ENCODE data around the gene CTSG. TPM values are rescaled to one million over a fixed set of nuclear protein-coding genes. Genes with fewer than 3 reads are reported as not detected.
"Not testable (repeated sequence)": the region's sequence is repeated elsewhere in the genome, so short reads cannot be mapped to it uniquely, and the experiment has no call there.

Gene CTSG
- polyA plus RNA-seq, 3 donors, result 0.18 to 0.93 (median 0.42) TPM

DNA sequence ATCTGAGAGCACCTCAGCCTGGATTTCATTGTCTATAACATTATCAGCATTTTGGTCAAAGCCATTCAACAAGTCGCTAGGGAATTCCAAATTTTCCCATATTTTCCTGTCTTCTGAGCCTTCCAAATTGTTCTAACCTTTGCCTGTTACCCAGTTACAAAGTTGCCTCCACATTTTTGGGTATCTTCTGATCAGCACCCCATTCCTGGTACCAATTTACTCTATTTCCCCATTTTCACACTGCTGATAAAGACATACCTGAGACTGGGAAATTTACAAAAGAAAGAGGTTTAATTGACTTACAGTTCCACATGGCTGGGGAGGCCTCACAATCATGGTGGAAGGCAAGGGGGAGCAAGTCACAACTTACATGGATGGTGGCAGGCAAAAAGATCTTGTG, 27.0 kb downstream of the CTSG start:
- not testable (repeated sequence) for DNase-seq (ENCODE audit: low read depth in 3 of 3, low spot score in 2 of 3)

DNA sequence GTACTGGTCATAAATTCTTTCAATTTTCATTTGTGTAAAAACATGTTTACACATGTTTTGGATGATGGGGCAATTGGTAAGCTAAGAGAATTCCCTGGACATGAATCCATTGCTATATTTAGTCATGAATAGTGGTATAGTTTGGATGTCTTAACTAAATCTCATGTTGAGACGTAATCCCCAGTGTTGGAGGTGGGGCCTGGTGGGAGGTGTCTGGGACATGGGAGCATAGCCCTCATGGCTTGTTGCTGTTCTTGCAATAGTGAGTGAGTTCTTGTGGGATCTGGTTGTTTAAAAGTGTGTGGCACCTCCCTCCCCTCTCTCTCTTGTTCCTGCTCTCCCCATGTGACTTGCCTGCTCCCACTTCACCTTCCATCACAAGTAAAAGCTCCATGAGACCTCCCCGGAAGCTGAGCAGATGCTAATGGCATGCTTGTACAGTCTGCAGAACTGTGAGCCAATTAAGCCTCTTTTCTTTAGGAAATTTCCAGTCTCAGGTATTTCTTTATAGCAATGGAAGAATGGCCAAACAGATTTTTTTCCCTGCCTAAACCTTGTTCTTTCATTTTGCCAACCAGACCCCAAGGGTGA, 33.6 kb downstream of the CTSG start:
- DNase-seq (ENCODE audit: low read depth in 3 of 3, low spot score in 2 of 3), result no peak

DNA sequence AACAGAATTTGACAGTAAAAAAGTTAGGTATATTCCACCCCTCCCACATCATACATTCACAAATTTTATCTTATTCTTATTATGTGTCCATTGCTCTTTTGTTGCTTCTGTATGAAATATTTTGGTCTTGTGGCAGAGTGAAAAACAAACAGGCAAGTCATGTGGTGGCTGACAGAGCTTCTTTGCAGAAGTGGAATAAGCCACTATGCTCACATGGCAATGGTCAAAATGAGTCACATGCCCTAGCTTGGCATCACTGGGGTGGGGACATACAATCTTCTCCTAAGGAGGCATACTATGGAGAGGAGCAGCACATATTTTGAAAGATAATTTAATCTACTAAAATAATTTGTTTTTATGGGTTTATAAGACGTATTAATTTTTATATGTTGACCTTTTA, 40.3 kb downstream of the CTSG start:
- no peak for DNase-seq (ENCODE audit: low read depth in 3 of 3, low spot score in 2 of 3)

DNA sequence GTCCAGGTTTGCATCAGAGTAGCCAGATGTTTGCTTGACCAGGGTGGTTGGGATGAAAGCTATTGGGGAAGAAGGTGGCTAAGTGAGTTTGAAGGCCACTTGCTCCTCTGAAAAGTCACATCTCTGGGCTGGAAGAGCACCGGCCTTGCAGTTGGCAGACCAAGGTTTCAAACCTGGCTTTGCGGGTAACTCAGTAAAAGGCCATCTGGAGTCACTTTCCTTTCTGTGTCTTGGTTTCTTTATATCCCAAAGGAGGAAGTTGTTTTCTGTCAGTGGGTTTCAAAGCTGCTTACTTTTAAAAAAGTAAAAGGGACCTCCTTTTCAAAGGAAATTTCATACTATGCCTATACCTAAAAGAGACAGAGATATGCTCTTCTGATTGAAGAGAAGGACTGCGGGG, 41.8 kb downstream of the CTSG start:
- no peak for DNase-seq (ENCODE audit: low read depth in 3 of 3, low spot score in 2 of 3)

DNA sequence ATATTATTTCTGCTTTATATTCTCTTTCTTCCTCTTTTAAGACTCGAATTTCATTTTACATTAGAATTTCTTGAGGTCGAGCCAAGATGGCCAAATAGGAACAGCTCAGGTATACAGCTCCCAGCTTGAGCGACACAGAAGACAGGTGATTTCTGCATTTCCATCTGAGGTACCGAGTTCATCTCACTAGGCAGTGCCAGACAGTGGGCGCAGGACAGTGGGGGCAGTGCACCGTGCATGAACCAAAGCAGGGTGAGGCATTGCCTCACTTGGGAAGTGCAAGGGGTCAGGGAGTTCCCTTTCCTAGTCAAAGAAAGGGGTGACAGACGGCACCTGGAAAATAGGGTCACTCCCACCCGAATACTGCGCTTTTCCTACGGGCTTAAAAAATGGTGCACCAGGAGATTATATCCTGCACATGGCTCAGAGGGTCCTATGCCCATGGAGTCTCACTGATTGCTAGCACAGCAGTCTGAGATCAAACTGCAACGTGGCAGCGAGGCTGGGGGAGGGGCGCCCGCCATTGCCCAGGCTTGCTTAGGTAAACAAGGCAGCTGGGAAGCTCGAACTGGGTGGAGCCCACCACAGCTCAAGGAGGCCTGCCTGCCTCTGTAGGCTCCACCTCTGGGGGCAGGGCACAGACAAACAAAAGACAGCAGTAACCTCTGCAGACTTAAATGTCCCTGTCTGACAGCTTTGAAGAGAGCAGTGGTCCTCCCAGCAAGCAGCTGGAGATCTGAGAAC, 50.0 kb downstream of the CTSG start:
- DNase-seq (ENCODE audit: low read depth in 3 of 3, low spot score in 2 of 3), result not testable (repeated sequence)

Other genes with a start within 250 kb of the CTSG start
- gene ADCY4, start 241.2 kb downstream of the CTSG start, polyA plus RNA-seq (ENCODE audit: insufficient read length in 3 of 3), result 10 to 100 TPM; 12.8 to 23.7 (median 17.2) TPM
- 1 to 10 TPM; 2.3 to 3.6 (median 3.1) TPM for gene RIPK3, start 236.3 kb downstream of the CTSG start, polyA plus RNA-seq (ENCODE audit: insufficient read length in 3 of 3)
- 10 to 100 TPM; 45.0 to 50.5 (median 49.7) TPM for gene NFATC4, start 208.1 kb downstream of the CTSG start, polyA plus RNA-seq (ENCODE audit: insufficient read length in 3 of 3)
- 10 to 100 TPM; 40.3 to 47.7 (median 40.4) TPM for gene NYNRIN, start 177.2 kb downstream of the CTSG start, polyA plus RNA-seq (ENCODE audit: insufficient read length in 3 of 3)
- gene CBLN3, start 146.6 kb downstream of the CTSG start, polyA plus RNA-seq (ENCODE audit: insufficient read length in 3 of 3), result 1 to 10 TPM; 2.2 to 3.0 (median 2.6) TPM
- gene KHNYN, start 146.3 kb downstream of the CTSG start, polyA plus RNA-seq (ENCODE audit: insufficient read length in 3 of 3), result 10 to 100 TPM; 41.0 to 42.4 (median 41.1) TPM
- gene SDR39U1, start 133.5 kb downstream of the CTSG start, polyA plus RNA-seq (ENCODE audit: insufficient read length in 3 of 3), result 10 to 100 TPM; 49.7 to 54.8 (median 51.9) TPM
- gene CMA1, start 68.0 kb downstream of the CTSG start, polyA plus RNA-seq (ENCODE audit: insufficient read length in 3 of 3), result under 1 TPM in 2 of 3 donors, not detected in 1; 0.26 to 0.38 TPM
- gene GZMH, start 33.4 kb upstream of the CTSG start, polyA plus RNA-seq (ENCODE audit: insufficient read length in 3 of 3), result under 1 TPM in 2 of 3 donors, not detected in 1; 0.21 to 0.24 TPM
- under 1 TPM; 0.36 to 0.79 (median 0.42) TPM for gene GZMB, start 57.9 kb upstream of the CTSG start, polyA plus RNA-seq (ENCODE audit: insufficient read length in 3 of 3)

Measured in right renal cortex interstitium (tissue), 3 donors.